ENCODE results near the gene AMMECR1L. TPM values are rescaled to one million over a fixed set of nuclear protein-coding genes. Genes with fewer than 3 reads are reported as not detected.
A peak's percentile ranks its signal among the peaks of the same experiment; 100 is the strongest.

The AMMECR1L gene
- total RNA-seq, 1 donor from 2014 or later: 9.7 TPM

- no peak for TF ChIP-seq CTCF (IDR thresholded peaks at IDR 0.05; ENCODE audit: borderline replicate concordance)
- intact Hi-C loops (cut with micrococcal nuclease): no loop called here
- Histone ChIP-seq H3K4me1 (peaks cover 40% of the 10 kb centered on the region), H3K4me3 (no peak overlapping the region), H3K27me3 (ENCODE audit: low read depth) (no peaks in the 10 kb centered on the region), H3K27ac (replicated peaks) (no peak overlapping the region), H3K36me3 (peaks cover 44% of the 10 kb centered on the region), H3K9me3 (replicated peaks) (no peaks in the 10 kb centered on the region)
- no peak for DNase-seq
Measured at GRCh38 chr2:127852388-127852787, 33.4 kb downstream of the AMMECR1L start.

- intact Hi-C loops (cut with micrococcal nuclease): no loop called here
- no peak for TF ChIP-seq CTCF (IDR thresholded peaks at IDR 0.05; ENCODE audit: borderline replicate concordance)
- Histone ChIP-seq H3K27ac (replicated peaks) (no peak overlapping the region), H3K27me3 (ENCODE audit: low read depth) (no peaks in the 10 kb centered on the region), H3K4me1 (no peaks in the 10 kb centered on the region), H3K9me3 (replicated peaks) (no peaks in the 10 kb centered on the region), H3K36me3 (peaks cover 64% of the 10 kb centered on the region), H3K4me3 (no peak overlapping the region)
- no peak for DNase-seq
Measured at GRCh38 chr2:127847931-127848330, 37.8 kb downstream of the AMMECR1L start.

- Histone ChIP-seq H3K27me3 (ENCODE audit: low read depth) (no peaks in the 10 kb centered on the region), H3K36me3 (peaks cover 46% of the 10 kb centered on the region), H3K4me3 (no peak overlapping the region), H3K4me1 (no peaks in the 10 kb centered on the region), H3K27ac (replicated peaks) (no peak overlapping the region), H3K9me3 (replicated peaks) (no peaks in the 10 kb centered on the region)
- TF ChIP-seq CTCF (IDR thresholded peaks at IDR 0.05; ENCODE audit: borderline replicate concordance): no peak
- intact Hi-C loops (cut with micrococcal nuclease): no loop called here
- DNase-seq: peak; percentile 35
Measured at GRCh38 chr2:127844973-127845372, 40.8 kb downstream of the AMMECR1L start.

- no peak for DNase-seq
- Histone ChIP-seq H3K4me3 (no peak overlapping the region), H3K36me3 (peaks cover 33% of the 10 kb centered on the region), H3K27me3 (ENCODE audit: low read depth) (no peaks in the 10 kb centered on the region), H3K4me1 (no peaks in the 10 kb centered on the region), H3K27ac (replicated peaks) (no peak overlapping the region), H3K9me3 (replicated peaks) (no peaks in the 10 kb centered on the region)
- no peak for TF ChIP-seq CTCF (IDR thresholded peaks at IDR 0.05; ENCODE audit: borderline replicate concordance)
- intact Hi-C loops (cut with micrococcal nuclease): no loop called here
Measured at GRCh38 chr2:127843677-127844076, 42.1 kb downstream of the AMMECR1L start.

- Histone ChIP-seq H3K27me3 (ENCODE audit: low read depth) (no peaks in the 10 kb centered on the region), H3K27ac (replicated peaks) (no peak overlapping the region), H3K9me3 (replicated peaks) (no peaks in the 10 kb centered on the region), H3K4me3 (no peak overlapping the region), H3K4me1 (no peaks in the 10 kb centered on the region), H3K36me3 (peaks cover 13% of the 10 kb centered on the region)
- no peak for TF ChIP-seq CTCF (IDR thresholded peaks at IDR 0.05; ENCODE audit: borderline replicate concordance)
- DNase-seq: no peak
- intact Hi-C loops (cut with micrococcal nuclease): no loop called here
Measured at GRCh38 chr2:127841466-127842178, 44.1 kb downstream of the AMMECR1L start.
